ENCODE results near the gene CEP104. TPM values are rescaled to one million over a fixed set of nuclear protein-coding genes. Genes with fewer than 3 reads are reported as not detected.

The CEP104 gene
- total and polyA plus RNA-seq, 8 donors, result 7.0 to 128 (median 28.7) TPM

Small RNAs within 50 kb of the gene (small RNA-seq; reads per million reads assigned to genes)
- 0 reads per million in 4 donors for gene RN7SL574P

Other genes with a start within 250 kb of the CEP104 start
- 10 to 100 TPM; 14.3 to 57.2 (median 41.1) TPM for gene MEGF6, start 245.7 kb downstream of the CEP104 start, total RNA-seq
- gene MEGF6, start 245.7 kb downstream of the CEP104 start, polyA plus RNA-seq, result 10 to 100 TPM in 2 of 3 donors, 1 to 10 TPM in 1; 2.6 to 18.6 (median 11.3) TPM
- gene TPRG1L, start 232.2 kb downstream of the CEP104 start, total RNA-seq, result 10 to 100 TPM; 21.6 to 43.3 (median 30.3) TPM
- 10 to 100 TPM; 29.7 to 60.0 (median 33.7) TPM for gene TPRG1L, start 232.2 kb downstream of the CEP104 start, polyA plus RNA-seq
- 10 to 100 TPM in 2 of 5 donors, 1 to 10 TPM in 2, under 1 TPM in 1; 0.89 to 55.4 (median 3.5) TPM for gene WRAP73, start 207.1 kb downstream of the CEP104 start, total RNA-seq
- gene WRAP73, start 207.1 kb downstream of the CEP104 start, polyA plus RNA-seq, result 10 to 100 TPM; 12.5 to 22.2 (median 13.0) TPM
- gene TP73, start 204.7 kb downstream of the CEP104 start, total RNA-seq, result 1 to 10 TPM in 1 of 5 donors, under 1 TPM in 1, not detected in 3; 0.43 to 9.8 TPM
- gene TP73, start 204.7 kb downstream of the CEP104 start, polyA plus RNA-seq, result 1 to 10 TPM in 1 of 3 donors, under 1 TPM in 1, not detected in 1; 0.25 to 2.4 TPM
- gene CCDC27, start 104.8 kb downstream of the CEP104 start, total RNA-seq, result not detected
- gene CCDC27, start 104.8 kb downstream of the CEP104 start, polyA plus RNA-seq, result not detected
- not detected for gene SMIM1, start 84.5 kb downstream of the CEP104 start, total RNA-seq
- 10 to 100 TPM in 2 of 3 donors, 1 to 10 TPM in 1; 7.3 to 26.5 (median 12.5) TPM for gene SMIM1, start 84.5 kb downstream of the CEP104 start, polyA plus RNA-seq
- 100 to 1,000 TPM in 1 of 5 donors, 10 to 100 TPM in 4; 19.8 to 212 (median 49.0) TPM for gene LRRC47, start 60.7 kb downstream of the CEP104 start, total RNA-seq
- gene LRRC47, start 60.7 kb downstream of the CEP104 start, polyA plus RNA-seq, result 10 to 100 TPM; 12.0 to 22.9 (median 18.5) TPM
- gene DFFB, start 265 bp upstream of the CEP104 start, total RNA-seq, result 1 to 10 TPM; 1.2 to 9.3 (median 5.0) TPM
- gene DFFB, start 265 bp upstream of the CEP104 start, polyA plus RNA-seq, result 1 to 10 TPM; 3.7 to 5.2 (median 4.6) TPM
- 100 to 1,000 TPM in 1 of 5 donors, 10 to 100 TPM in 4; 17.3 to 124 (median 28.7) TPM for gene C1orf174, start 43.1 kb upstream of the CEP104 start, total RNA-seq
- 10 to 100 TPM; 13.1 to 18.6 (median 13.5) TPM for gene C1orf174, start 43.1 kb upstream of the CEP104 start, polyA plus RNA-seq

All from stomach (tissue), 8 donors.